Lower leg skin (tissue), 3 donors: Measurements from ENCODE around the gene TMOD2.

Source experiments
- POLR2A ChIP-seq, 2 donors: fragments of 450-650 bp; IDR thresholded peaks; one replicate each; pipeline ENCODE4 v1.6.1; 2016 to 2017; ENCODE audit warnings: antibody characterized with exemption in 2 of 2, mild to moderate bottlenecking in 1 of 2, moderate library complexity in 1 of 2
- TF ChIP-seq, protein P1 (sequence below), 3 donors: fragments of 450-650 bp; IDR thresholded peaks; one replicate each; pipeline ENCODE4 v1.5.1; 2016; ENCODE audit warnings: antibody characterized with exemption in 3 of 3, mild to moderate bottlenecking in 3 of 3, moderate library complexity in 2 of 3

DNA sequence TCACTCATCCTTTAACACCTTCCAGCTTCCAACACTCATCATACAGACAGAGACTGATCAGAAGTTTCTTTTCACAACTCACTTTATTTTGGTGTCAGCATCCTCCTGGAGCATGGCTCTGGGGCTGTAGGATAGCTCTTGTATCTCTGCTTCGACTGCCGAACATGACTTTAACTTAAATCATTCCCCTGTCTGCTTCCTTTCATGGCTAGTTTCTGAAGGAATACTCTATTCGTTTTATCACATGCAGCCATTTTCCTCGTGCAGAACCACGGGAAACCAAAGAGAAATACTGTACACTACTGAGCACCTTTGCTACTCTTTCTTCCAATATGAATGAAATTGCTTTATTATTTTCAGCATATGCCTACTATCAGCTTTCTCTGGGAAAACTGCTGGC, 2.1 kb upstream of the TMOD2 start:
- TF ChIP-seq, protein P1, sequence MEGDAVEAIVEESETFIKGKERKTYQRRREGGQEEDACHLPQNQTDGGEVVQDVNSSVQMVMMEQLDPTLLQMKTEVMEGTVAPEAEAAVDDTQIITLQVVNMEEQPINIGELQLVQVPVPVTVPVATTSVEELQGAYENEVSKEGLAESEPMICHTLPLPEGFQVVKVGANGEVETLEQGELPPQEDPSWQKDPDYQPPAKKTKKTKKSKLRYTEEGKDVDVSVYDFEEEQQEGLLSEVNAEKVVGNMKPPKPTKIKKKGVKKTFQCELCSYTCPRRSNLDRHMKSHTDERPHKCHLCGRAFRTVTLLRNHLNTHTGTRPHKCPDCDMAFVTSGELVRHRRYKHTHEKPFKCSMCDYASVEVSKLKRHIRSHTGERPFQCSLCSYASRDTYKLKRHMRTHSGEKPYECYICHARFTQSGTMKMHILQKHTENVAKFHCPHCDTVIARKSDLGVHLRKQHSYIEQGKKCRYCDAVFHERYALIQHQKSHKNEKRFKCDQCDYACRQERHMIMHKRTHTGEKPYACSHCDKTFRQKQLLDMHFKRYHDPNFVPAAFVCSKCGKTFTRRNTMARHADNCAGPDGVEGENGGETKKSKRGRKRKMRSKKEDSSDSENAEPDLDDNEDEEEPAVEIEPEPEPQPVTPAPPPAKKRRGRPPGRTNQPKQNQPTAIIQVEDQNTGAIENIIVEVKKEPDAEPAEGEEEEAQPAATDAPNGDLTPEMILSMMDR (IDR thresholded peaks at IDR 0.05): no peak
- no peak for TF ChIP-seq POLR2A (IDR thresholded peaks at IDR 0.05)
